Caco-2 (cell line): Measurements from ENCODE around the gene CROCC2. TPM values are rescaled to one million over a fixed set of nuclear protein-coding genes. Genes with fewer than 3 reads are reported as not detected.

Source experiments
- BruUV-seq: library from RNA; stranded (reverse); fragments of 400-500 nt; replicated peaks from 2 replicates; lab custom pipeline; 2021; lab: Mats Ljungman, UMichigan
- CTCF ChIA-PET: fragments of 300-600 bp; sonication (Branson Sonifier 250); formaldehyde crosslinking; loops from one replicate; lab custom pipeline; 2022; ENCODE audit warnings: antibody characterized with exemption; lab: Charles Lee
- POLR2A ChIA-PET: fragments of 300-600 bp; sonication (Branson Sonifier 250); formaldehyde crosslinking; loops from one replicate; lab custom pipeline; 2022; ENCODE audit warnings: antibody characterized with exemption; lab: Charles Lee
- DNase-seq, 2 experiments: peaks; one replicate each; pipeline versions ENCODE4 v3.0.0 to v3.0.0-alpha.2; 2020 to 2022
- H3K27me3 ChIP-seq: replicated peaks from 2 replicates; pipeline ENCODE4 v1.6.0; 2011; ENCODE audit warnings: low read length; ENCODE audit not compliant: control insufficient read depth, insufficient read depth
- H3K36me3 ChIP-seq: 2 replicates; pipeline ENCODE4 v1.5.1; 2011; ENCODE audit warnings: low read length; ENCODE audit not compliant: control insufficient read depth, insufficient read depth
- H3K4me1 ChIP-seq: fragments of 250-450 bp; sonication (Bioruptor Pico); 2 replicates; pipeline ENCODE4 v1.5.1; 2020; ENCODE audit warnings: mild to moderate bottlenecking
- H3K4me3 ChIP-seq: 2 replicates; pipeline ENCODE4 v1.5.1; 2011; ENCODE audit warnings: low read depth, mild to moderate bottlenecking, control low read depth, low read length
- H3K9me3 ChIP-seq: fragments of 250-450 bp; sonication (Bioruptor Pico); 2 replicates; pipeline ENCODE4 v1.5.1; 2020; ENCODE audit warnings: mild to moderate bottlenecking, moderate library complexity
- H3K27ac Mint-ChIP-seq: one replicate; pipeline ENCODE4 v1.8.0; 2022; ENCODE audit warnings: mixed read lengths; ENCODE audit not compliant: unreplicated experiment
- H3K27me3 Mint-ChIP-seq: one replicate; pipeline ENCODE4 v1.8.0; 2022; ENCODE audit warnings: mixed read lengths; ENCODE audit not compliant: insufficient read depth, unreplicated experiment
- H3K36me3 Mint-ChIP-seq: one replicate; pipeline ENCODE4 v1.8.0; 2022; ENCODE audit warnings: mild to moderate bottlenecking, mixed read lengths; ENCODE audit not compliant: insufficient read depth, unreplicated experiment
- H3K4me1 Mint-ChIP-seq: one replicate; pipeline ENCODE4 v1.8.0; 2022; ENCODE audit warnings: low read depth, mixed read lengths; ENCODE audit not compliant: unreplicated experiment
- H3K4me3 Mint-ChIP-seq: one replicate; pipeline ENCODE4 v1.8.0; 2022; ENCODE audit warnings: mild to moderate bottlenecking, moderate library complexity, mixed read lengths; ENCODE audit not compliant: unreplicated experiment
- H3K9me3 Mint-ChIP-seq: one replicate; pipeline ENCODE4 v1.8.0; 2022; ENCODE audit warnings: mixed read lengths; ENCODE audit not compliant: unreplicated experiment
- CTCF ChIP-seq, 2 experiments: fragments of 200-600 bp in 1 of 2; IDR thresholded peaks; 1 replicate in 1 of 2; 2 replicates in 1 of 2; pipeline versions ENCODE4 v1.5.1 to v1.8.0; 2011 to 2022; ENCODE audit warnings: antibody characterized with exemption in 1 of 2, control low read depth in 1 of 2, inconsistent platforms in 1 of 2, low read depth in 1 of 2, low read length in 1 of 2, mild to moderate bottlenecking in 1 of 2, moderate library complexity in 1 of 2; ENCODE audit not compliant: insufficient read depth in 1 of 2, severe bottlenecking in 1 of 2, unreplicated experiment in 1 of 2
- intact Hi-C: fragments of 100-400 bp; cut with micrococcal nuclease; formaldehyde crosslinking; loops from one replicate; pipeline ENCODE4 v1.10.0; 2022; ENCODE audit not compliant: unreplicated experiment
- total RNA-seq: library from RNA; stranded (reverse); gene quantifications from 2 replicates; pipeline ENCODE4 v1.2.3, GENCODE V29; 2022

CROCC2 gene
- total RNA-seq, 1 experiment from 2014 or later = not detected

GRCh38 chr2:240954436-240955305 is 48.5 kb downstream of the CROCC2 start:
- DNase-seq = no peak
- H3K4me1 Mint-ChIP-seq = no peaks in the 10 kb centered on the region
- H3K27me3 Mint-ChIP-seq = peaks cover 4% of the 10 kb centered on the region
- no peak overlapping the region for H3K4me3 ChIP-seq
- no TSS peak for BruUV-seq
- CTCF ChIA-PET = interaction anchor here (0.6 kb wide), 1 partner anchor 105 kb away, joined by 3 read pairs; no protein-coding TSS in a partner anchor
- H3K36me3 ChIP-seq = no peaks in the 10 kb centered on the region
- no peaks in the 10 kb centered on the region for H3K4me1 ChIP-seq
- H3K9me3 ChIP-seq = no peaks in the 10 kb centered on the region
- H3K9me3 Mint-ChIP-seq = no peaks in the 10 kb centered on the region
- no peak overlapping the region for H3K4me3 Mint-ChIP-seq
- no peak overlapping the region for H3K27ac Mint-ChIP-seq
- POLR2A ChIA-PET = no interaction called here
- H3K27me3 ChIP-seq = no peaks in the 10 kb centered on the region
- H3K36me3 Mint-ChIP-seq = no peaks in the 10 kb centered on the region
- intact Hi-C loops = no loop called here
- TF ChIP-seq CTCF (IDR thresholded peaks at IDR 0.05; ENCODE audit: insufficient read depth in 1 of 2, low read depth in 1 of 2, low read length in 1 of 2, severe bottlenecking in 1 of 2, unreplicated experiment in 1 of 2) = no peak

DNA sequence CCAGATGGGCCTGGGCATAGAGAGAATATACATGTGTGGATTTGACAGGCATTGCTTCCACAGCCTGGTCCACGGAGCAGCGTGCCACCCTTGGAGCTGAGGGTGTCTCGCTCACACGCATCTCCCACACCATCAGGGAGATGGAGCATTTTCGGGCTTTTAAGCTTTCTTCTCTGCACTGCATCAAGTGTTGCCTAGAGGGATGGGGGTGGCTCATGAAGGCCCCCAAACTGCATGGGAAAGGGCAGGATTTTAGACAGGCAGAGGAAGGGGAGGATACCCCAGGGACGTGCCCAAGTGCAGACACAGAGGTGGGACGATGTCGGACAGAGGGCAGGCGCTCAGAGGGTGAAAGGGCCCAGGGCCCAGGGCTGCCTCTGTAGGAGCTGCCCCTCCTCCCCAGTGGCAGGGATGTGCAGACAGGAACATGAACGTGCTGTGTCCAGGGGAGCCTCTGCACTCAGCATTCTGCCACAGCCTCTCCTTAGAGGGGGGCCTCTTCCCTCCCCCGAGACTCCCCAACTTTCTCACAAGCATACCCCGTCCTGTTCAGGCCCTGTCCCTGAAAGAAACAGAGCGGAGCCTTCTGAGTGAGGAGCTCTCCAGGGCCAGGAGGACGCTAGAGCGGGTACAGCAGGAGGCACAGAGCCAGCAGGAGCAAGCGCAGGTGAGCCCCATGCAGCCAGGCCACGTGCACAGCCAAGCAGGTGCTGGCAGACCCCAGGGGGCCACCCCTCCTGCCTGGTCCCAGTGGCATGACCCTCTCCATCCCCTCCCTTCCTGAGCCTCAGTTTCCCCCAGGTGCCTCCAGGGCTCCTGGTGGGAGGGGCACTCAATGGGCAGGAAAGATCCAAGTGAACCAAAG is 49.4 kb downstream of the CROCC2 start:
- Histone ChIP-seq H3K4me1 (no peaks in the 10 kb centered on the region), H3K36me3 (no peaks in the 10 kb centered on the region), H3K4me3 (no peak overlapping the region), H3K9me3 (no peaks in the 10 kb centered on the region), H3K27me3 (no peaks in the 10 kb centered on the region)
- BruUV-seq = no TSS peak
- Mint-ChIP-seq H3K36me3 (no peaks in the 10 kb centered on the region), H3K4me3 (no peak overlapping the region), H3K27ac (no peak overlapping the region), H3K4me1 (no peaks in the 10 kb centered on the region), H3K9me3 (no peaks in the 10 kb centered on the region), H3K27me3 (peaks cover 4% of the 10 kb centered on the region)
- POLR2A ChIA-PET = no interaction called here
- intact Hi-C loops = no loop called here
- no peak for DNase-seq
- TF ChIP-seq CTCF (IDR thresholded peaks at IDR 0.05; ENCODE audit: insufficient read depth in 1 of 2, low read depth in 1 of 2, low read length in 1 of 2, severe bottlenecking in 1 of 2, unreplicated experiment in 1 of 2) = no peak
- CTCF ChIA-PET = interaction anchor here (0.6 kb wide), 1 partner anchor 104 kb away, joined by 3 read pairs; no protein-coding TSS in a partner anchor

GRCh38 chr2:240956171-240956934 is 50.2 kb downstream of the CROCC2 start:
- no peak overlapping the region for H3K27ac Mint-ChIP-seq
- TF ChIP-seq CTCF (IDR thresholded peaks at IDR 0.05; ENCODE audit: insufficient read depth in 1 of 2, low read depth in 1 of 2, low read length in 1 of 2, severe bottlenecking in 1 of 2, unreplicated experiment in 1 of 2) = no peak
- Histone ChIP-seq H3K36me3 (no peaks in the 10 kb centered on the region), H3K9me3 (no peaks in the 10 kb centered on the region), H3K4me1 (no peaks in the 10 kb centered on the region), H3K27me3 (no peaks in the 10 kb centered on the region), H3K4me3 (no peak overlapping the region)
- CTCF ChIA-PET = no interaction called here
- H3K27me3 Mint-ChIP-seq = peaks cover 4% of the 10 kb centered on the region
- no peak for DNase-seq
- POLR2A ChIA-PET = no interaction called here
- no peaks in the 10 kb centered on the region for H3K4me1 Mint-ChIP-seq
- no peaks in the 10 kb centered on the region for H3K9me3 Mint-ChIP-seq
- intact Hi-C loops = no loop called here
- no TSS peak for BruUV-seq
- no peak overlapping the region for H3K4me3 Mint-ChIP-seq
- H3K36me3 Mint-ChIP-seq = no peaks in the 10 kb centered on the region
